Stimulated activated CD4-positive, alpha-beta T cell treated with anti-CD3 and anti-CD28 coated beads, Interleukin-4, amount 100 ng/mL, for 48 hours (primary cell): ENCODE data around the gene DYDC2.
"Not testable (repeated sequence)": the region's sequence is repeated elsewhere in the genome, so short reads cannot be mapped to it uniquely, and the experiment has no call there.

Source experiments
- DNase-seq, 2 donors: peaks; one replicate each; pipeline ENCODE4 v3.0.0-alpha.2; 2020; ENCODE audit warnings: low read depth in 2 of 2

Gene DYDC2, protein sequence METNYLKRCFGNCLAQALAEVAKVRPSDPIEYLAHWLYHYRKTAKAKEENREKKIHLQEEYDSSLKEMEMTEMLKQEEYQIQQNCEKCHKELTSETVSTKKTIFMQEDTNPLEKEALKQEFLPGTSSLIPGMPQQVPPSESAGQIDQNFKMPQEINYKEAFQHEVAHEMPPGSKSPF

DNA sequence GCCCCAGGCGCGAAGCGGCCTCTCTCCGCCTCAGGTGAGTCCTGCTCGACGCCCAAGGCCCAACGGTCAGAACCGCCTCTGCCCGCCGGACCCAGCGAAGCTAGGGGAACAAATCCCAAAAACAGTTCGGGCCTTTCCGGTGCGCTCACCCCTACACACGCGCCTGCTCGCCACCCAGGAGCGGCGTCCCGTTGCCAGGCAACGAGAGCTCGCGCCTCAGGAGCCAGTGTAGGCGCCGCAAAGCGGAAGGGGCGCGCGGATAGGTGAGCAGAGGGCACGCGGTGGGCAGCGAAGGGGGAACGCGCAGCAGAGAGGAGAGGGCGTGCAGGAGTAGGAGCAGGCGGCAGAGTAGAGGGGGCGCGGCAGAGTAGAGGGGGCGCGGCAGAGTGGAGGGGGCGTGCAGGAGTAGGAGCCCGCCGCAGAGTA, at the start of gene DYDC2, which contains the start of gene DYDC1:
Gene DYDC2 (plus strand): TSS at position 219 of the 426 bp plus-strand sequence. CDS start 5,663 bp downstream, outside the sequence.
Gene DYDC1 (minus strand): TSS at position 193 of the 426 bp plus-strand sequence. CDS start 4,154 bp downstream, outside the sequence.
- DNase-seq: peak; percentile 23 to 34

DNA sequence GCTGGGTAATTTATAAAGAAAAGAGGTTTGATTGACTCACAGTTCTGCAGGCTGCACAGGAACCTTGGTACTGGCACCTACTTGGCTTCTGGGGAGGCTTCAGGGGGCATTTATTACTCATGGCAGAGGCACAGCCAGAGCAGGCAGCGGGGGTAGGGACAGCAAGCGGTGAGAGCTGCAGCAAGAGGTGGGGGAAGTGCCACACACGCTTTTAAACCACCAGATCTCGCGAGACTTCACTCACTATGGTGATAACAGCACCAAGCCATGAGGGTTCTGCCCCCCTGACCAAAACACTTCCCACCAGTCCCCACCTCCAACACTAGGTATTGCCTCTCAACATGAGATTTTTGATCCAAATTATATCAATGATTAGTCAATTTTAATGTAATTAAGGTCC, 43.1 kb upstream of the DYDC2 start:
- DNase-seq: no peak

DNA sequence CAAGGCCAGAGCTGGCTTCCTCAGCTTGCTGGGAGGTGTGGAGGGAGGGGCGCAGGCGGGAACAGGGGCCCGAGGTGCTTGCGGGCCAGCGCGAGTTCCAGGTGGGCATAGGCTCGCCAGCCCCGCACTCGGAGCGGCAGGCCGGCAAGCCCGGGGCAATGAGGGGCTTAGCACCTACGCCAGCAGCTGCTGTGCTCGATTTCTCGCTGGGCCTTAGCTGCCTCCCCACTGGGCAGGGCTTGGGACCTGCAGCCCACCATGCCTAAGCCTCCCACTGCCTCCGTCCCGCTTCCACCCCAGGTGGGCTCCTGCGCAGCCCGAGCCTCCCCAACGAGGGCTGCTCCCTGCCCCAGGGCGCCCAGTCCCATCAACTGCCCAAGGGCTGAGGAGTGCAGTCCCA, 41.2 kb upstream of the DYDC2 start:
- no peak for DNase-seq

DNA sequence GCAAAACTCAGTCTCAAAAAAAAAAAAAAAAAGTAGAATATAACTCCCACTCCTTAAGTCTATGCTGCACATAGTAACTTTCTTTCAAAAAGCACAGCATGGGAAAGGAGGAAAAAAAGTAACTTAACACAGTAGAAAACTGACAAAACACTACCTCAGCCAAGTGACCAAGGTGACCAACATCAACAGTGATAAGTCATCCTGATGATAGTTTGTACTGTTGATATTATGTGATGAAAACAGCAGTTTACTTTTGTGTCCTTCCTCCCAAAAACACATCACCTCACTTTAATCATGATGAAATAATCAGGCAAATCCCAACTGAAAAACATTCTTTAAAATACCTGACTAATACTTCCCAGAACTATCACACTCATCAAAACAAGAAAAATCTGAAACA, 37.8 kb upstream of the DYDC2 start:
- DNase-seq: no peak

DNA sequence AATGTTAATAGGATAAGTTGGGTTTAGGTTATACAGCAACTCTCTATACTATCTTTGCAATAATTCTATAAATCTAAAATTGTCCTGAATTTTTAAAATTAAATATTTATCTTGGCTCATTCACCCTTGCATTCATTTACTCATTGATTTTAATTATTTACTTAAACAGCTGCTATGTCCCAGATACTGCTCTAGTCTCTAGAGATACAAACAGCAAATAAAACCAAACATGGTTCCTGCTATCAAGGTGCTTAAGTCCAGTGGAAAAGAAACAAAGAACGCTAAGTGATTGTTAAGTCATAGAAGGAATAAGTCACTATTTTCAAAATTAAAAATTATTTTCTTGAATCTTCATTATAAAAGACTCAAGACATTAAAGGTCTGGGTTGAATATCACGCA, 37.3 kb upstream of the DYDC2 start:
- no peak for DNase-seq

DNA sequence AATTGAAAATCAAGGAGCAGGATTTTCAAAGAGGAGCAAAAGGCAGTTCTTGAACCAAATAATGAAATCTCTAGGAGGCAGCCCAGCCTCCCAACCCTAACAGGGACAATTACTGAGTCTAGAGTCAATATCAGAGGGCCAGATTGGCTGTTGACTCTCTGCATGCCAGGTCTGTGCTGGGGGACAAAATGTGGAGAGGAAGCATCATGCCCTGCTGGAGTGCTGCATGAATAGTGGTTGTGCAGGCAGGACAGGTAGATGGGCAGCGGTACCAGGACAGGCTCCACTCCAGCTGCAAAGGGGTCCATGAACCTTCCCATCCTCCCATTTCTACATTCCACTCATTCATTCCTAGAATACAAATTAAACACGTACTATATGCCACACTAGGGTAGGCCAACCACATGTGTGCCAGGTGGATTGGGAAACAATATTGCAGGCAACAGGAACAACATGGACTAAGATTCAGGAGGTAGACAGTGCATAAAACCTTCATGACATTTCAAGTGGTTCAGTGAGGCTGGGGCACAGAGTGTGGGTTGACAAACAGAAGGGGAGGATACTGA, 36.8 kb upstream of the DYDC2 start:
- no peak for DNase-seq

DNA sequence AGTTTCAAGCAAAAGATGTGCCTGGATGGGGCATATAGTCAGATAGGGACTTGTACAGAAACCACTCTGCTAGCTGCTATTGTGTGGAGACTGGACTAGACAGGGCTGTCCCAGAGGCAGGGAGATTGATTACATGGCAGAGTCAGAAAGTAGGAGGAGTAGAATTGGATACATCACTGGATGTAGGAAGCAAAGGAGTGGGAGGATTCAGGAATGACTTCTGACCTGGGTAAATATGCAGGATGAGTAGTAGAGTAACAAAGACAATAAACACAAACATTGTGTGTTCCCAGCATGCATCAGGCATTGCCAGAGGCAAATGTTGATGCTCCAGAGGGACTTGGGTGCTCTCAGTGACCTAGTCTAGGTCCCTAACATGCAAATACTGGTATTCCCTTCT, 36.2 kb upstream of the DYDC2 start:
- no peak for DNase-seq

DNA sequence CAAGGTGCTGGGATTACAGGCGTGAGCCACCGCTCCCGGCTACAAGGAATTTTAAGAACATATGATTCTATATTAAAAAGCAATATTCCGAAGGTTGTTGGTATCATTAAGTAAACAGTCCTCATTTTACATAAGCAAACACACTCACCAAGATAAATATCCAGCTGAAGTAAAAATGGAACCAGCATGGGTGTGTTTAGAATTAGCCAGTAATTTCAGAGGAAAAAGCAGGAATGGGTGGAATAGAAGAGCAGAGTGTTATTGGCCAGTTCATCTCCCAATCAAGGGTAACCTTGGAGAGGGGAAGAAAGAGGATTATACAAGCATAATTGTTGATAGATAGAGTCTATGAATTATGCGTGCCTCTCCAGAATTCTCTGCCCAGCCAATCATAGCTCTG, 35.4 kb upstream of the DYDC2 start:
- no peak for DNase-seq

DNA sequence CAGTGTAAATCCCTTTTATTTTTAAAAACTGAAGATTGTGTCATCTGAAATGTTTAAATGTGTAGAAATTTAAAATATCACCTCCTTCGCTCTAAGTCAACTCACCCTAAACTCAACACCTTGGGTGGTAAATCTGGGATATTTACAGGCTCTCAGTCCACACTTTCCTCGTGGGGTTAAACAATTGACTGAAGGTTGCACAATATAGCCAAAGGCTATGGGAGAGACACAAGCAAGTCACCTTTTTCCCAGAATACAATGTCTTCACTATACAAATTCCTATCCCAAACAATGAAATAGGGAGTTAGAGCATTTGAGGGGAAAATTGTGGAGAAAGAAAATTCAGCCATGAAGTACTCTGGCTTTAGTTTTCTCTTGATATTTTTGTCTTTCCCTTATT, 34.4 kb upstream of the DYDC2 start:
- DNase-seq: no peak

DNA sequence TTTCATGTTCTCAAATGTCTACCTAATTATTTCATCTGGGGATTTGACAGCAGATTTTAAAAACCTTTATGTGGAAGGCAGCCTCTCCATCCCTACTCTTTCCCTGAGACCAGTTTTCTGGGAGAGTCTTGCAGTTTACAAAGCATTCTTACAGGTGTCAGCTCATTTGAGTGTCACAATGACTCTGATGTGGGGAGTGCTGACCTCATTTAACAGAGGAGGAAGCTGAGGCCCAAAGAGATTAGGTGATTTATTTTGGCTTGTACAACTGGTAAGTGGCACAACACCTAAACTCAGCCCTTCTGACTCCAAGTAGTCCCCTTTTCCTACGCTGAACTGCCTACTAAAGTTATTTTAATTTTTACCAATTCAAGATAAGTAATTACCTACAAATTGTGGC, 33.9 kb upstream of the DYDC2 start:
- no peak for DNase-seq

DNA sequence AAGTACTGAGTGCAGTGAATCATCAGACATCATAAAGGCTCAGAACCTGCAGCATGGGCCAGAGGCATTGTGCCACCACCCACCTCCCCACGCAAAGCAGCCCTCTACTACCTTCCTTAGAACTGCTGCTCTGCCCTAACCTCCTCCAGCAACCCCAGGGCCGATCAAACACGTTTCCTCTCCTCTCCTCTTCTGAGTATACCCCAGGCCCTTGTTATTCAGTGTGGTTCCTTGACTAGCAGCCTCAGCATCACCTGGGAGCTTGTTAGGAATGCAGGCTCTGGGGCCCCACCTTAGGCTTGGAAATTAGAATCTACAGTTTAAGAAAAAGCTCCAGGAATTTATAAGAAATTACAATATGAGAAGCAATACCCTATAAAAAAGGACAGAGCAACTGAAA, 33.3 kb upstream of the DYDC2 start:
- no peak for DNase-seq

DNA sequence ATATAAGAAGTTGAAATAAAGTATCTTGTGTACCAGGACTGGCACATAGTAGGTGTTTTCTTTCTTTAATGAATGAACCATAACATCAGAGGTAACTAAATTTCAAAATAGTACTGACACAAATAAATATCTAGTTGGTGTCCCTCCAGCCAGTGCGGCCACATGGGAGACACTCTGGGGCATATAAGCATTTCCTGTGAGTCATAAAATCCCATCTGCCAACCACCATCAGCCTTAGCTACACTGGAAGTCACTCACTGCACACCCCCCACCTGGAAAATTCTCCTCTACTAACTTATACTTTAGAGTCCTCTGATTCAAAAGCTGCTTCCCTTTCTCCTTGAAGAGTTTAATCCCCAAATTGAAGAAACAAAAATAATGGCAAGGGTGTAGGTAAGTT, 32.5 kb upstream of the DYDC2 start:
- DNase-seq: no peak

DNA sequence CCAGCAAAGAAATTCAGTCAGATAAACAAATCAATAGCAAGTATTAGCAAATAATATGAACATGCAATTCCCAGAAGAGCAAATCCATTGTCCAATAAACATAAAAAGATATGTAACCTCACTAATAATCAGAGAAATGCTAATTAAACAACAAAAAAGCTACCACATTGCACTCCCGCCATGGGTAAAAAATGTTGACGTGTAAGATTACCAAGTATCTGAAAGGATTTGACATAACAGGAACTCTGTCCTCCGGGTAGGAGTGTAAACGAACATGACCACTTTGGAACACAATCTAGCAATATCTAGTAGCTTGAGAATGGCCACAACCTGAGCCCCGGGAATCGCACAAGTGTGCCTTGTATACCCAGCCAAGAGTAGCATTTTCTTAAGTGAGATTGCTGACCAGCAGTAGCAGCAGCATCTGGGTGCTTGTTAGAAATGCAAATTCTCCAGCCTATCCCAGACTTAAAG, 31.7 kb upstream of the DYDC2 start:
- DNase-seq: no peak

DNA sequence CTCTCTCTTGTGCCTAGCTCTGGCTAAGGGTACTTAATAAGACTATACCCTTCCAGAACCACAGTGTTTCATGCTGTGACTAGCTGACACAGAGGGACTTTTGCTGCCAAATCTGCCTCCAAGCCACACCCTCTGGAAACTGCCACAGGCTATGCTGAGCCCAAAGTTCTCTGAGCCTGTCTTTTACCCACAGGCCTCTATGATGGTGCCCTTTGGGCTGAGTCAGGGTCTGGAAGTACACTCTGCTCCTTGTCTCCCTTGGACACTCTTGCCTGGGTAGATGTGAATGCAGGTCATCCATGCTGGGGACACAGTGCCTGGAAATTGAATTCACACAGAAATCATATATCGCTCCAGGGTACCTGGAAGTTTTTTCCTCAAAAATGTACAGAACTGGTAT, 22.6 kb upstream of the DYDC2 start:
- no peak for DNase-seq

DNA sequence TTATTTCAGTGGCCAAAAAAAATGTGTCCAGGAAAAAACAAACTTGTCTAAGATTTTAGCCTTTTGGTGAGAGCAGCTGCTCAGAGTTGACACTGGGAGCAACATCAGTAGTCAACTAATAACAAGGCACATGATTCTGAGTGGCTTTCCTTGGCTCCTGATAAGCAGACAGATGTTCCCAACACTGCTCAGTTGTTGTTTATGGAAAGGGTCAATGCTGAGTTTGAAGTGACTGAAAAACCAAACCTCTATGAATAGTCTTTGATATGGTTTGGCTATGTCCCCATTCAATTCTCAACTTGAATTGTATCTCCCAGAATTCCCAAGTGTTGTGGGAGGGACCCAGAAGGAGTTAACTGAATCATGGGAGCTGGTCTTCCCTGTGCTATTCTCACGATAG, 12.3 kb upstream of the DYDC2 start:
- no peak for DNase-seq

DNA sequence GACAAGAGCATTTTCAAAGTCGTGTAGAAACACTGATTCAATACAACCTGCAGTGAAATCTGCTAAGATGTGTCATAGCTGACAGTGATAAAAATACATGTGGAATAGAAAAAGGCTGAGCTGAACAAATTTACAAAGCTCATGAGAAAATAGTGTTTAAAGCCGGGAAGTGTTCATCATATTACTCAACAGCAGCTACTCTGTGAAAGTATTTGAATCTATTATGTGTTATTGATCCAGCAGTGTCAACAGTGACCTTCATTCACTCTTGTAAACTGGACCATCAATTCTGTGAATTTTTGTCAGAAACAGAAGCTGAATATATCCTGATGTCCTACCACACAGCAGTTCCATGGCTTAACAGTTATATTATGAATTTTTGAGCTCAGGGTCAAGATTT, 11.7 kb upstream of the DYDC2 start:
- DNase-seq: no peak

DNA sequence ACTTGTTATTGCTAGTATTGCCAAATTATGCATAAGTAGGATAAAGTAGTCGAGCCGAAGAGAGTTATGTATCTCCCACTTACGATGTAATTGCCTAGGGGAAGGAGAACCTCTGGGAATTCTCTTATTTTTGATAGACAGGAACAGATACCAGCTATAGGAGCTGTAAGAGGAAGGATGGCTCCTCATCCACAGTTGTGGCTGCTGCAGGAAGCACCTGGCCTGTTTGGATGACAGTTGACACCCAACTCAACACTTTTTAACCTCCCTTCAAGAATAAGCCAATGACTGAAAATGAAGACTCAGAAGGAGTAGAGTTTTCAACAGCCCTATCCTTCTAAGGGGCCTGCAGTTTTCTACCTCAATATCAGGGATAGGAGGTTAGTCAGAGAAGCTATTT, 6.3 kb upstream of the DYDC2 start:
- no peak for DNase-seq

DNA sequence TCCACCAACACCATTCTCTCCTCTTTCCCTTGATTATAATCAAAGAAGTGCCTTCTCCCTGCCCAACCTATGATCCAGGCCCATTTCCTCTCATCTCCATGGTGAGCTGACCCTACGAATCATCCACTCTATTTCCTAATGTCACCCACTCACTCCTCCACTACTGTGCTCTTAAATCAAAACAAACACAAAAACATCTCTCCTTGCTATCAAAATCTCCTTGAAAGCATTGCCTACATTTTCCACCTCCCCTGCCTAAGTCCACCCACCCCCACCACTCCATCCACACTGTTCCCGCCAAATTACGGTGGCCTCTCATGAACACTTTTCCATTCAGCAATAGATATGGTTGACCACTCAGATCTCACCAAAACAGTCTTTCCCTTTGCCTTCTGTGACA, 5.4 kb upstream of the DYDC2 start:
- no peak for DNase-seq

DNA sequence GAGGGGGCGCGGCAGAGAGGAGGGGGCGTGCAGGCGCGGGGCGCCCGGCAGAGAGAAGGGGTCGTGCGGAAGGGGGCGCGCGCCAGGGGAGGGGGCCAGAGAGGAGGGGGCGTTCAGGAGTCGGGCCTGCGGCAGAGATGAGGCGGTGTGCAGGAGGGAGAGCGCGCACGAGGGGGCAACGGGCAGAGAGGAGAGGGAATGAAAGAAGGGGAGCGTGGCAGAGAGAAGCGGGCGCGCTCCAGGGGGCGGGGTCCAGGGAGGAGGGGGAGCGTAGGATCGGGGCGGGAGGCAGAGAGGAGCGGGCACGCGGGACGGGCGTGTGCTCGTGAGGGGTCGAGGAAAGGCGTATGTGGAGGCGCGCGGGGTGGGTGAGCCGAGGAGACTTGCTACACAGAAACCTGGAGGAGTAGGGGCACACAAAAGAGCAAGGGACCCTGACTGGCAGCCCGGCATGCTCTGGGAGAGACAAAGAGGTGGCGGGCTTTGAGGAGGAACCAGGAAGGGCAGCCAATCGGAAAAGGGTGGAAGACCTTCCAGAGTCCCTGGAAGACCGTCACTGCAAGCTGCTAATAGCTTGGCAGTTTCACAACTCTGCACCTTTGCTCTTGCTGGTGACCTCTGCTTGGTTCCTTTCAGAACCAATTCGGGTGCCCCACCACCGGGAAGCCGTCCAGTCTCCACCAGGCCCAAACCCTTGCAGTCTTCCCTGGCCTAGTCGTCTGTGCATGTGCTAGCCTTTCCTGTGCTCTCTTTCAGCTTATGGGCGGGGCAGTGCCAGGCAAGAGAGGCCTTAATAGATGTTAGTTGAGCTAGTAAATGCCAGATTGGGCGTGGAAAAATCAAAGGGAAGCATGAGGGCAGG, 639 bp downstream of the DYDC2 start:
- no peak for DNase-seq

DNA sequence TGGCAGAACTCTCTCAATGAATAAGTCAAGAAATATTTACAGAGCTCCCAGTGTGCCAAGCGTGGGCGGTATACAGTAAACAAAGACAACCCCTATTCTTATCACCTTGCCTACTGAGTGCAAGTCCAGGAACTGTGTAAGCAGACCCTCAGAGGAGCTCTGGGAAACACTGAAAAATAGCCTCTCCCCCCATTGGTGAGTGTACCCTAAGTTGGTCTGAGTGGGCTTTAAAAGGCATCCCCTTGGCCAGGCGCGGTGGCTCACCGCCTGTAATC, 1.2 kb downstream of the DYDC2 start:
- no peak for DNase-seq

DNA sequence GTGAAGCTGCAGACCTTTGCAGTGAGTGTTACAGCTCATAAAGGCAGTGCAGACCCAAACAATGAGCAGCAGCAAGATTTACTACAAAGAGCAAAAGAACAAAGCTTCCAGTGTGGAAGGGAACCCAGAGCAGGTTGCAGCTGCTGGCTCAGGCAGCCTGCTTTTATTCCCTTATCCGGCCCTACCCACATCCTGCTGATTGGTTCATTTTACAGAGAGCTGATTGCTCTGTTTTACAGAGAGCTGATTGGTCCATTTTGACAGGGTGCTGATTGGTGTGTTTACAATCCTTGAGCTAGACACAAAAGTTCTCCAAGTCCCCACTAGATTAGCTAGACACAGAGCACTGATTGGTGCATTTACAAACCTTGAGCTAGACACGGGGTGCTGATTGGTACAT, 2.3 kb downstream of the DYDC2 start:
- DNase-seq: not testable (repeated sequence)

DNA sequence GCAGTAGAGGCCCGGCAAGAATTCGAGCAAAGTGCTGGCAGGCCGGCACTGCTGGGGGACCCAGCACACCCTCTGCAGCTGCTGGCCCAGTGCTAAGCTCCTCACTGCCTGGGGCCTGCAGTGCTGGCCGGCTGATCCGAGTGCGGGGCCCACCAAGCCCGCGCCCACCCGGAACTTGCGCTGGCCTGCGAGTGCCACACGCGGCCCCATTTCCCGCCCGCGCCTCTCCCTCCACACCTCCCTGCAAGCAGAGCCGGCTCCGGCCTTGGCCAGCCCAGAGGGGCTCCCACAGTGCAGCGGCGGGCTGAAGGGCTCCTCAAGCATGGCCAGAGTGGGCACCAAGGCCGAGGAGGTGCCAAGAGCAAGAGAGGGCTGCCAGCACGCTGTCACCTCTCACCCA, 3.1 kb downstream of the DYDC2 start:
- DNase-seq: no peak

DNA sequence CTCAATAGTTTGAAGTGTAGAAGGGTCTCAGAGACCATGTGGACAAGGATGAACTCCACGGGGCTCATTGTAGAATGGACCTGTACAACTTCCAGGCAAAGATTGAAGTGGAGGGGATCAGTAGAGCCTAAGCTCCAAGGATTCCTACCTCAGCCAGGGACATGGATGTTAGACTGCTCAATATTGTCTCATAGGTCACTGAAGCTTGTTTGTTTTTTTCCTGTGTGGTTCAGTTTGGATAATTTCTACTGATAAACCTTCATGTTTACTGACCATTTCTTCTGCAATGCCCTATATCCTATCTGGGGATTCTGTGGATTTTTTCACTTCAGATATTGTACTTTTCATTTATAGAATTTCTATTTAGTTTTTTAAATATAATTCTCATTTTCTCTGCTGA, 8.9 kb downstream of the DYDC2 start:
- no peak for DNase-seq
